Ecto neural progenitor cell (in vitro differentiated cells): ENCODE results near the gene FAM217B.
A peak's percentile ranks its signal among the peaks of the same experiment; 100 is the strongest.

Experiments
- DNase-seq: peaks from one replicate; pipeline ENCODE4 v3.0.0-alpha.2; 2018; ENCODE audit warnings: low spot score

FAM217B gene

DNA sequence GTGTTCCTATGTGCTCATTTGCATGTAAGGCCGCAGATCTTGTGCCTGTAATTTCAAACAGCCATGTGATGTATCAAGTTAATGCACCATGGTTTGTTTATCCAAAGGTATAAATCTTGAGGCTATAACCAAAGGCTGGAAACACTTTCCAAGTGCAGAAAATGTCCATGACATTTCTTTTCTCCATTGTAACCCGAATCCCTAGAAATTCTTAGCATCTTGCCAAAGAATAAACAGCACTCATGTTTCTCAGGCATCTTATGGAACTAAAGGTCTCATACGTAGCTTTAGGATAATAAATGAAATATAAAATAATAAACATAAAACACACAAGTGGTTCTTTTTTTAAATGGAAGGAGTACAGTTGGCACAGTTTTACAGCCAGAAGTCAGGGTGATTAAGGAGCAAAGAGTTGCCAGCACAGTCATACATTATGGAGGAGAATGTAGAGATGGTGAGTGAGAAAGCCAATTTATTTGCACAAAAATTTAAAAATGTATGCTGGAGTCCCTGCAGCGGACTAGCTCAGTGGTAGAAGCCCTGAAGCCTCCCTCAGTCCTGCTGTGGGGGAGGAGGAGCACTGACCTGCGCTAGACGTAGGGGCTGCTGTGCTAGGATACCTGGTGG, 36.1 kb downstream of the FAM217B start:
- DNase-seq = no peak

DNA sequence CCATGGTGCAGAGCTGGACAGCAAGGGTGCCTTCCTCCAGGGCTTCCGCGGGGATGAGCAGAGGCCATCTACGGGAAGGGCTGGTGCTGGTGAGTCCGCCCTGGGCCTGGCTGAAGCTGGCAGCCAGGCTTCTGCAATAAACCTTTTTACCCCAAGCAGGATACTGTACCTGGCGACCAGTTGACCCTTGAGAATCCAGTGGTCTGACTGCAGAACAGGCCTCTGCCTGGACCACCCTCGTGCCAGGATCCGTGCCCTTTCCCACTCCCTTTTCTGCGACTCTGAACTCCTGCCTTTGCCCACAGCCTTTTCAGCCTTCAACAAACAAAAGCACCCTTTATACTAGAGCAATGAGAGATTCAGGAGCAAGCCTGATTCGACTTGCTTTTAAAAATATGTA, 36.9 kb downstream of the FAM217B start:
- no peak for DNase-seq

DNA sequence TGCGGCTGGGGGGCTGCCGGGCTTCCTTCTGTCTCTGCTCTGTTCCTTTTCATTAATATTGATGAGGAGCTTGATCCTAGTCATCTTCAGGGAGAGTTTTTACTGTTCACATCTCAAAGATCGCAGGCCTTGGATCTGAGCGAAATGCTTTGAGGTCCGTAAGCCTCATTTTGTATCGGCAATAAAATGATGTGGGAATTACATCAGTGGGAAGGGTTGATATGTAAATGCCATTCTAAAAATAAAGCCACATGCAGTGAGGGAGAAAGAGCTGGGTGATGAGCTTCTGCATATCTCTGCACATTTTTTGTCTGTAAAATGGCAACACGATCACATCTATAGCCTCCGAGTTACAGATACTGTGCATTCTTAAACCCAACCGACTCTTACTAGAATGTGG, 42.9 kb downstream of the FAM217B start:
- no peak for DNase-seq

DNA sequence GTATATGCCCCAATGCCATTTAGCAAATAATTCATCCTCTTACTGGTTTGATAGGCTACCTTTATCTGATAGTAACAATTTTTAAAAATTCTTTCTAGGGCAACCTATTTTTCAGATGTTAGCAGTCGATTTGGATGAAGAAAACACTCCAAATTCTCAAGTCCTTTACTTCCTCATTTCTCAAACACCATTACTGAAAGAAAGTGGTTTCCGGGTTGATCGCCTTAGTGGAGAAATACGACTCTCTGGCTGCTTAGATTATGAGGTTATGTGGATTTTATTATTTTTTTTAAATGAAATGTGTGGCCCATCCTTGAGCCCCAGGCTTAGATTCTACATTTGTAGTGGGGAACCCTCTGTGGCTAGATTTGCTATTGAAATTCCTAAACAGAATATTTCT, 44.4 kb downstream of the FAM217B start:
- no peak for DNase-seq

DNA sequence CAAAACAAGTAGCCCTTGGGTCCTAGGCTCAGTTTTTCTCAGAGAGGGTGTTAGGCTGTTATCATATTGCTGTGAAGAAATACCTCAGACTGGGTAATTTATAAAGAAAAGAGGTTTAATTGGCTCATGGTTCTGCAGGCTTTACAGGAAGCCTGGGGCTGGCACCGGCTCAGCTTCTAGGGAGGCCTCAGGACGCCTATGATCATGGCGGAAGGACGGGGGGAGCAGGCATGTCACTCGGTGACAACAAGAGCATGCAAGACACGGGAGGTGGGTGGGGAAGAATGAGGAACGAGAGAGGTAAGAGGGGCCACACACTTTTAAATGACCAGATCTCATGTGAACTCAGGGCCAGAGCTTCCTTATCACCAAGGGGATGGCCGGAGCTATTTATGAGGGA, 45.0 kb downstream of the FAM217B start:
- DNase-seq = no peak

DNA sequence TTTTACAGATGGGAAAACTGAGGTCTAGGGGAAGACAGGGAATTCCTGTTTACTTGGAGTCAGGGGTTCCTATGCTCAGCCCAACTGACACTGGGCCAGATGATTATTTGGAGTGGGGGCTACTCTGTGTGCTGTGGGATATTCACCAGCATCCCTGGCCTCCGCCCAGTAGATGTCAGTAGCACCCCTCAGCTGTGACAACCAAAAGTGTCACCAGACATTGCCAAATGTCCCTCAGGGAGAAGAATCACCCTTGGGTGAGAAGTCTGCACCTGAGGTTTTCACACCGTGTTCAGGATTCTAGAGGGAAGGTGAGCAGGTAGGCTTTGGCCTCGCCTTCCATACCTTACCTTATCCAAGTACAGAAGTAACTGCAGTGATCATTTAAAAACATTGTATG, 45.7 kb downstream of the FAM217B start:
- DNase-seq = no peak

DNA sequence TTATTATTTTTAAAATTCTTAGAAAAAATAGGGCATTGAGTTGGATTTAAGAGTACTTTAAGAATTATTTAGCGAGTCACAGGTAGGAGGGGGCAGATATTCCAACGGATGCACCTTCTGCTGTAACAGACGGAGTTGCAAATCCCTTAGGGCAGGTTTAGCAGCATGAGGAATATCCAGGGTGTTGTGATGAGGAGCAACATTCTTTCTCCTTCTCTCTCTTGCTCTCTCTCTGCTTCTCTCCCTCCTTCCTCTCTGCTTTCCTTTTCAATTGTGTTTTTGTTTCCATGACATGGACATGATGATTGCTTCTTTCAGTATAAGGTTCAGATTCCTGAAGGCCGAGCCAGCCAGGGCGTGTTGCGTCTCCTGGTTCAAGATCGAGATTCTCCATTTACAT, 46.9 kb downstream of the FAM217B start:
- DNase-seq = no peak

DNA sequence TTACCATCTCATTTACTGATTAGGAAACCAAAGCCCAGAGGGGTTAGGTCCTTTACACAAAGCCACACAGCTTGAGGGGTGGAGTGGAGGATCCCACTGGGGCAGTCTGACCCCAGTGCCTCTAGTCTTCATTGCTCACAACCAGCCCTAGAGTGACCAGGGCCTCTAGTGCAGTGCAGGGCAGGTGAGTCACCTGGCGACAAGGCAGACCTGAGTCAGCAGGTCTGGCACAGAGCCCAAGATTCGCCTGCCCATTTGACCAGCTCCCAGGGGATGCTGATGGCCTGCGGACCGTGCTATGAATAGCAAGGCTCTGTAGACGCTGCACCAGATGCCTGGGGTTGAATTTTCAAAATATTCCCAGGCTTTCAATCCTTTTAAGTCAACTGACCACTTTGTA, 48.0 kb downstream of the FAM217B start:
- no peak for DNase-seq

DNA sequence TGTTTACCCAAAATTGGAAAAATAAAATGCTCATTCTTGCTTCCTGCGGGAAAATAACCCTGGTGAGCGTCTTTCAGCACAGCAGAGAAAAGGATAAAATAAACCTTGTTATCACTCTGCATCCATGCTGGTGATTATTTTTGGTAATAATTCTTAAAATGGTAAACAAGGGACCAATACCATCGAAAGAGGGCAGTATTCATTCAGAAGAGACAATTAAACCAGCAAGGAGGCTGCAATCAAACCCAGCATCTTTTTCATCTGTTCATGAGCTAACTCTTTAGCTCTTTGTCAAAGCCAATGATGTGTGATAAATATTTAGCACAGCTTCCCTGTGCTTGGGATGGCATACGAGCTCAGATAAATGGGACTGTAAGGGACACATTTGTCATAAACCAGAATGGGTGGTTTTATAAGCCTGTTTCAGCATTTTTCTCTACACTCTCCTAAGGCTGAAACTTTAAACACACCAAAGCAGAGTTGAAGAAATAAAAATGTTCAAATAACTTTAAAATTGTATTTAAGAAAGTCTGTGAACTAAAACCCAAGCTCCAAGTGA, 52.4 kb downstream of the FAM217B start:
- no peak for DNase-seq

DNA sequence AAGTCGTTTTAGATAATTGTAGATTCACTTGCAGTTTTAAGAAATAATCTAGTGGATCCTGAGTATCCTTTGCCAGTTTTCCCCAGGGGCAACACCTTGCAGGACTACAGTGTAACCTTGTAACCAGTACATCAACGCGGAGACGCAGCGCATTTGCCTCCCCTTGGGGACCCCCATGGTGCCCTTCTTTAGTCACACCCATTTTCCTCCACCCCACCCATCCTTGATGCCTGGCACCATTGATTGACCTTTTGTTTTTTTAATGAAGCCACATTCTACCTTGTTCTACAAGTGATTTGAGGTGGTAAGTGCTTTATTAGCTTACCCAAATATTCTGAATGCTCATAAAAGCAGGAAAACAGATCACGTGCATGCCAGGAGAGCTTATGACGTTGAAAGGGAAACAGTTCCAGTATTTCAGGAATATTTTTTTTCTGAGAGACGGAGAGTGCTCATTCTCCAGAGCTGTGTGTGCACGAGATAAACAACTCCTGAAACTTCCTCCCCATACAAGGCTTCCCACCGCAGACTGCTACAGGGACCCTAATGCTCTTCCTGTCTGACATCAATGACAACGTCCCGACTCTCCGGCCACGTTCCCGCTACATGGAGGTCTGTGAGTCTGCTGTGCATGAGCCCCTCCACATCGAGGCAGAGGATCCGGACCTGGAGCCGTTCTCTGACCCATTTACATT, 53.7 kb downstream of the FAM217B start:
- DNase-seq = no peak

DNA sequence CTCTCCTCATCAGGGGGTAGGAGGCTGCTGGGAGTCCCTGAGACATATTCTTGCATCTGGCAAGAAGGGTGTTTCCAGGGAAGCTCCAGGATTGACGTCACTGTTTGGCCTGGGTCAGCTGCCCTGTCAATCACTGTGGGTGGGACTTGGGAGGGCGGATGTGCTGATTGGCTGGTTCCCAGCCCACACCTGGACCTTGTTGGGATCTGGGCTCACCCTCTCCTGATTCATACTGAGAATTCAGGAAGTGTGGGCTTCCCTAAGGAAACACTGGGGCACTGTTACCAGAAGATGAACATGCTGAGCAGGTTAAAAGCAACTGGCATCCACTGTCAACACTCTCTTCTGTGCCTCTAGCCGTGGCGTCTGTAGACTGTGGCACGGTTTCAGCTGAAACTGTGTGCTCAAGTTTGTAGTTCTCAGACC, 54.5 kb downstream of the FAM217B start:
- peak; percentile 64 for DNase-seq

DNA sequence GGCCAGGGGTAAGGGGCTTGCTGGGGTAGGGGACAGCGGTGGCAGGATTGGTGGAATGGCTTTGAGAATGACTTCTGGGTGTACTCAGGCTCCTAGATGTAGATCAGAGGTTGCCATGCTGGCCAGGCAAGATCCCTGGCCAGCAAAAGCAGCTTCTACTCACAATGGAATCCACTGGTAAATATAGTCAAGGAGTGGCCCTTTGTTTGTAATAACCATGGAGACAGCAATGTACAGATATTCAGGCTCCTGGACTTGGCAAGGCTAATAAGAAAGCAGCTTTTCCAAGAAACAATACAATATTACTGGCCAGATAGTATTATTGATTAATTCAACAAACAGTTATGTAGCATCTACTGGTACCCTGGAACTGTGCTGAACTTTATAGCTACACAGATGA, 55.9 kb downstream of the FAM217B start:
- no peak for DNase-seq

DNA sequence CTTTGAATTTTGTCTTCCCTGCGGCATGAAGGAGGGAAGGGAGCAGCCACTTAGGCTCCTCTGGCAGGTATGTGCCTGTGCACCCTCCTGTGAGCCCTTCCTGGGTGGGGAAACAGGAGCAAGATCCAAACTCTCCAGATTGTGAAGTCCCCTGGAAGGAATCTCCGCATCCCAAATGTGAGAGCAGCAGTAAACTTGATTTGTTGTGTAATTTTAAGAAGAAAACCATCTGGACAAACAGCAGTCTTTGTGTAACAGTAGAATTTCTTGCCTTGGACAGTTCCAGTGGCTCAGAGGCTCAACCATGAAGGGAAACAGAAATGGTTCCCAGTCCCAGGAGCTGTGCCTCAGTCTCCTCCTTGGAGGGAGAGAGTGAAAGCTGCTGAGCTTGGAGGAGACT, 57.7 kb downstream of the FAM217B start:
- DNase-seq = no peak
